Vagina (tissue), 2 donors: ENCODE data around the gene CAB39. TPM values are rescaled to one million over a fixed set of nuclear protein-coding genes. Genes with fewer than 3 reads are reported as not detected.

Source experiments
- DNase-seq, 2 donors: peaks; one replicate each; pipeline ENCODE4 v3.0.0-alpha.2; 2017; ENCODE audit errors: extremely low spot score in 2 of 2
- H3K27ac ChIP-seq: fragments of 200-600 bp; sonication (generic); one replicate; pipeline ENCODE4 v1.5.1; 2019
- H3K27me3 ChIP-seq: fragments of 200-600 bp; sonication (generic); one replicate; pipeline ENCODE4 v1.5.1; 2019
- H3K36me3 ChIP-seq, 2 donors: fragments of 200-600 bp; sonication (generic); one replicate each; pipeline ENCODE4 v1.5.1; 2017 to 2019
- H3K4me1 ChIP-seq: fragments of 200-600 bp; sonication (generic); one replicate; pipeline ENCODE4 v1.5.1; 2019
- H3K4me3 ChIP-seq, 2 donors: fragments of 200-600 bp; sonication (generic); 1 replicate in 1 of 2; 2 replicates in 1 of 2; pipeline ENCODE4 v1.5.1; 2016 to 2019
- H3K9me3 ChIP-seq: fragments of 200-600 bp; sonication (generic); one replicate; pipeline ENCODE4 v1.5.1; 2019
- CTCF ChIP-seq, 3 experiments: fragments of 450-650 bp in 2 of 3; fragments of 200-600 bp in 1 of 3; sonication (generic) in 1 of 3; IDR thresholded peaks; one replicate each; pipeline ENCODE4 v1.5.1; 2017 to 2019; ENCODE audit warnings: antibody characterized with exemption in 3 of 3, mild to moderate bottlenecking in 2 of 3, moderate library complexity in 2 of 3
- POLR2A ChIP-seq, 2 donors: fragments of 450-650 bp; IDR thresholded peaks; one replicate each; pipeline ENCODE4 v1.6.1; 2017; ENCODE audit warnings: antibody characterized with exemption in 2 of 2, mild to moderate bottlenecking in 2 of 2, moderate library complexity in 2 of 2
- POLR2AphosphoS5 ChIP-seq, 2 donors: sonication (generic); formaldehyde crosslinking; IDR thresholded peaks; one replicate each; pipeline ENCODE4 v1.9.0; 2017; ENCODE audit warnings: antibody characterized with exemption in 2 of 2, mild to moderate bottlenecking in 2 of 2, low read depth in 1 of 2; ENCODE audit not compliant: insufficient read depth in 1 of 2
- intact Hi-C: fragments of 100-400 bp; cut with DNase I; formaldehyde crosslinking; loops from one replicate; pipeline ENCODE4 v1.15.1; 2023
- total RNA-seq: library from RNA; depleted of rRNA; stranded (reverse); fragments of >200 nt; gene quantifications from one replicate; pipeline ENCODE4 v1.2.3, GENCODE V29; 2016

The CAB39 gene
- total RNA-seq, 1 donor from 2014 or later = 59.4 TPM

- no peaks in the 10 kb centered on the region for H3K27me3 ChIP-seq
- no peak for TF ChIP-seq POLR2A (IDR thresholded peaks at IDR 0.05)
- TF ChIP-seq CTCF (IDR thresholded peaks at IDR 0.05) = no peak
- no peak for TF ChIP-seq POLR2AphosphoS5 (IDR thresholded peaks at IDR 0.05; ENCODE audit: insufficient read depth in 1 of 2, low read depth in 1 of 2)
- H3K27ac ChIP-seq = no peak overlapping the region
- H3K36me3 ChIP-seq = peaks cover 0 to 8% of the 10 kb centered on the region in 2 donors
- no peak overlapping the region for H3K4me3 ChIP-seq
- H3K4me1 ChIP-seq = peaks cover 18% of the 10 kb centered on the region
- H3K9me3 ChIP-seq = no peaks in the 10 kb centered on the region
- intact Hi-C loops = loop anchor here (5.0 kb wide), 1 partner anchor 164 kb away; no protein-coding TSS in a partner anchor
- no peak for DNase-seq
Measured at GRCh38 chr2:230823264-230823964, 110.8 kb downstream of the CAB39 start.

DNA sequence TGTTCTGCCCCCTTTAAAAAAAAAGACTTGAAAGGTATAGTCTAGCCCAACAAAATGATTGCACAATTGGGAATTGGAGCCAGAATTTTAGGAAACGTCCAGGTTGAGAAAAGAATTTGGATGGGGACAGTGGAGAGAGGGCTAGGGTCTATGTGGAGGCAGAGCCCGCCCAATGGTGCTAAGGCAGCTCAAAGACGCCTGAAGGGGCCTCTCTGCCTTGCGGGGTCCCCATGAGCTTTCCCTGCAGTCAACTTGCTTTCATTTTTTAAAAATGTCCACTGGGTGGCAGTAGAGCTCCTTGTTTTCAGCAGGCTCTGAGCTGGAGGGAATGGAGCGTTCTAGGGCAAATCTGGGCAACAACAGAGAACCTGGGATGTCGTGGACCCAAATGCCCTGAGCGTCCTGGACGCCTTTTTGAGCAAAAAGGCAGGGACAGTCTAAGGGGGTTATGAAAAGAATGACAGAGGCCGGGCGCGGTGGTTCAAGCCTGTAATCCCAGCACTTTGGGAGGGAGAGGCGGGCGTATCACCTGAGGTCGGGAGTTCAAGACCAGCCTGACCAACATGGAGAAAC lies 111.8 kb downstream of the CAB39 start:
- Histone ChIP-seq H3K4me3 (peak overlapping the region in 1 of 2 donors; percentile 39), H3K4me1 (peaks cover 21% of the 10 kb centered on the region), H3K36me3 (no peaks in the 10 kb centered on the region), H3K27ac (no peak overlapping the region), H3K9me3 (no peaks in the 10 kb centered on the region), H3K27me3 (no peaks in the 10 kb centered on the region)
- intact Hi-C loops = loop anchor here (5.0 kb wide), 1 partner anchor 163 kb away; no protein-coding TSS in a partner anchor
- TF ChIP-seq CTCF (IDR thresholded peaks at IDR 0.05) (peak; percentile 51 to 81 (median 63)), POLR2A (IDR thresholded peaks at IDR 0.05) (no peak)
- no peak for DNase-seq

- peaks cover 21% of the 10 kb centered on the region for H3K4me1 ChIP-seq
- no peak overlapping the region for H3K27ac ChIP-seq
- no peaks in the 10 kb centered on the region for H3K36me3 ChIP-seq
- H3K9me3 ChIP-seq = no peaks in the 10 kb centered on the region
- intact Hi-C loops = no loop called here
- no peak for DNase-seq
- H3K27me3 ChIP-seq = no peaks in the 10 kb centered on the region
- TF ChIP-seq POLR2AphosphoS5 (IDR thresholded peaks at IDR 0.05; ENCODE audit: insufficient read depth in 1 of 2, low read depth in 1 of 2) (no peak), CTCF (IDR thresholded peaks at IDR 0.05) (no peak), POLR2A (IDR thresholded peaks at IDR 0.05) (no peak)
- no peak overlapping the region for H3K4me3 ChIP-seq
Measured at GRCh38 chr2:230825354-230825753, 112.7 kb downstream of the CAB39 start.

- Histone ChIP-seq H3K36me3 (no peaks in the 10 kb centered on the region), H3K9me3 (no peaks in the 10 kb centered on the region), H3K27me3 (no peaks in the 10 kb centered on the region), H3K4me3 (peak overlapping the region; percentile 12 to 37), H3K27ac (no peak overlapping the region), H3K4me1 (peaks cover 21% of the 10 kb centered on the region)
- no peak for DNase-seq
- intact Hi-C loops = no loop called here
- no peak for TF ChIP-seq POLR2A (IDR thresholded peaks at IDR 0.05)
- no peak for TF ChIP-seq POLR2AphosphoS5 (IDR thresholded peaks at IDR 0.05; ENCODE audit: insufficient read depth in 1 of 2, low read depth in 1 of 2)
Measured at GRCh38 chr2:230827774-230828271, 115.2 kb downstream of the CAB39 start.

DNA sequence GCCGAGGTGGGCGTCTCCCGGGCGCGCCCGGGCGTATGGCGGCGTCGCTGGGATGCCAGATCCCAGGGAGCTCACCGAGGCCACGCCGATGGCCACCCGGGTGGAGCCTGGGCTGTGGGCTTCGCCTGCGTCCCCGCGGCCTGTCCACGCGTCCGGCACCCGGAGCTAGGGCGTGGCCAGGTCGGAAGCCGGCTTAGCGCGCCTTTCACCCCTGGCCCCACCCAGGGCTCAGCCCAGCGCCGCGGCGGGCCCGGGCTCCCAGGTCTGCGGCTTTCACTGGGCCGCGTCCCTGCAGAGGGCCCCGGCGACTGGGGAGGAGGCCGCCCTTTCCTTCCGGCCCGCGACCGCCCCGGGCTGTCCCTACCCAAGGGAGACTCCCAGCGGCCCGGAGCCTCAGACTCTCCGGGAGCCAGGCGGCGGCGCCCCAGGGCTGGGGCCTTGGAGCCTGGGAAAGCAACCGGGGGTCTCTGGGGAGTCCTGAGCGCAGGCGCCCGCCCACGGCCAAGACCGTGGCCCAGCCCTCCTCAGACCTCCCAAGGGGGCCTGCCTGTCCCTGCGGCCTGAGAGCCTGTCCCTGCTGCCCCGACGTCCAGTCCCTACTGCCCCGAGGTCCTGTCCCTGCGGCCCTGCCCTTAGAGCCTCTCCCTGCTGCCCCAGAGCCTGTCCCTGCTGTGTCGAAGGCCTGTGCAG lies 115.8 kb downstream of the CAB39 start:
- Histone ChIP-seq H3K4me3 (peak overlapping the region; percentile 12 to 37), H3K36me3 (no peaks in the 10 kb centered on the region), H3K4me1 (peaks cover 21% of the 10 kb centered on the region), H3K27me3 (no peaks in the 10 kb centered on the region), H3K27ac (no peak overlapping the region), H3K9me3 (no peaks in the 10 kb centered on the region)
- no peak for DNase-seq
- intact Hi-C loops = no loop called here
- TF ChIP-seq POLR2AphosphoS5 (IDR thresholded peaks at IDR 0.05; ENCODE audit: insufficient read depth in 1 of 2, low read depth in 1 of 2) (no peak), POLR2A (IDR thresholded peaks at IDR 0.05) (no peak), CTCF (IDR thresholded peaks at IDR 0.05) (no peak)
